ENCODE results near the gene SMC4. TPM values are rescaled to one million over a fixed set of nuclear protein-coding genes. Genes with fewer than 3 reads are reported as not detected.

SMC4 gene
- total RNA-seq, 2 donors from 2014 or later = 12.5 to 35.6 TPM

DNA sequence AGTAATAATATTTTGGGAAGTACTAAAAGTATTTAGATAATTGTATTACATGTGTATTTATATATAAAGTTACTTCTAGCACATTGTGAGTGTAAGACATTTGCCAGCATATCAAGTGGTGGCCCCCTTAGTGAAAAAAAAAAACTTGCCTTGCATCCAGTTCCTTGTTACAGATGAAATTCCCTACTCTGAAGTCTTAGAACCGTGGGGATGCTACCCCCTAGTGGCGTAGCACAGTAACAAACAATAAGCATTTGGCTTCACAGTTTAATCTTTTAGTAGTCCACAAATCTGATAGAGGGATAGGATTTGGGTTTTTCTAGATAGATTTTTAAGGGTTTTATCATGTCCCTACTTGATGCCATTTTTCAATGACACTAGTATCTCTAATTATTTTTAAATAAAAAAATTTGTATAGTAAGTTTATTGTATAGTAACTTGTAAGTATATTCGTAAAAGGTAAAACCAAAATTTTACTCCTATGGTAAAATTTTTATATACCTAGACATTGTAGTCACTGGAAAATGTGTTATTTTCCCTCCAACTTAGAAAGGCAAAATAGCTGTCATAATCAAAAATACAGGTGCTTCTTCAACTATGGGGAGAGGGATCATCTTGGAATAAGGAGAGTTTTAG lies 14.3 kb downstream of the SMC4 start:
- WGBS, 2 donors = 33 to 35% methylated on average over 3 of the region's 3 CpGs
- Histone ChIP-seq H3K27ac (no peak overlapping the region), H3K27me3 (no peaks in the 10 kb centered on the region), H3K4me1 (no peaks in the 10 kb centered on the region), H3K4me3 (no peak overlapping the region), H3K36me3 (replicated peaks in 1 of 2; ENCODE audit: insufficient read depth in 1 of 2, low read depth in 2 of 2) (peaks cover 0 to 4% of the 10 kb centered on the region in 2 donors), H3K9me3 (no peaks in the 10 kb centered on the region)
- peak; percentile 61 to 71 (median 64) for DNase-seq
- TF ChIP-seq, protein P1, sequence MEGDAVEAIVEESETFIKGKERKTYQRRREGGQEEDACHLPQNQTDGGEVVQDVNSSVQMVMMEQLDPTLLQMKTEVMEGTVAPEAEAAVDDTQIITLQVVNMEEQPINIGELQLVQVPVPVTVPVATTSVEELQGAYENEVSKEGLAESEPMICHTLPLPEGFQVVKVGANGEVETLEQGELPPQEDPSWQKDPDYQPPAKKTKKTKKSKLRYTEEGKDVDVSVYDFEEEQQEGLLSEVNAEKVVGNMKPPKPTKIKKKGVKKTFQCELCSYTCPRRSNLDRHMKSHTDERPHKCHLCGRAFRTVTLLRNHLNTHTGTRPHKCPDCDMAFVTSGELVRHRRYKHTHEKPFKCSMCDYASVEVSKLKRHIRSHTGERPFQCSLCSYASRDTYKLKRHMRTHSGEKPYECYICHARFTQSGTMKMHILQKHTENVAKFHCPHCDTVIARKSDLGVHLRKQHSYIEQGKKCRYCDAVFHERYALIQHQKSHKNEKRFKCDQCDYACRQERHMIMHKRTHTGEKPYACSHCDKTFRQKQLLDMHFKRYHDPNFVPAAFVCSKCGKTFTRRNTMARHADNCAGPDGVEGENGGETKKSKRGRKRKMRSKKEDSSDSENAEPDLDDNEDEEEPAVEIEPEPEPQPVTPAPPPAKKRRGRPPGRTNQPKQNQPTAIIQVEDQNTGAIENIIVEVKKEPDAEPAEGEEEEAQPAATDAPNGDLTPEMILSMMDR (IDR thresholded peaks at IDR 0.05) = peak; percentile 71 to 93 (median 83)
- TF ChIP-seq POLR2A (IDR thresholded peaks at IDR 0.05) = no peak
- peak; percentile 82 for ATAC-seq
- intact Hi-C loops (cut with DNase I) = loop anchor here (10.0 kb wide), 2 partner anchors 249 to 379 kb away; no protein-coding TSS in a partner anchor

DNA sequence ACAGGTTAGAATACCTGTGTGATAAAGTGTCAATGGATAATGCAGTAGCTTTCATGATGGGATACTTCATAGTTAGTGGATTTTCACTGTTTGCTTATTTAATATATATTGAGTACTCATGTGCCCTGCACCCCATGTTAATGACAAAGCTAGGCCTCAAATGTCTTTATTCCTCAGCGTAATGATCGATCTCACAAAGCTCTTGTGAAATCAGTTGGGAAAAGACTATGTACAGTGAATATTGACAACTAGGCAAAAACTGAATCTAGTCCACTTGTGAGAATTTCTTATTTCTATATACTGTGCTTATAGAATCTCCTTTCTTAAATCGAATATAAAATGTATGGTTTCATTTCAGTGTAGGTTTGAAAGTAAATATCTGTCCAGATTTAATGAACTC lies 17.9 kb downstream of the SMC4 start:
- Histone ChIP-seq H3K4me3 (no peak overlapping the region), H3K27me3 (no peaks in the 10 kb centered on the region), H3K27ac (no peak overlapping the region), H3K36me3 (replicated peaks in 1 of 2; ENCODE audit: insufficient read depth in 1 of 2, low read depth in 2 of 2) (peaks cover 0 to 4% of the 10 kb centered on the region in 2 donors), H3K4me1 (no peaks in the 10 kb centered on the region), H3K9me3 (no peaks in the 10 kb centered on the region)
- intact Hi-C loops (cut with DNase I) = loop anchor here (10.0 kb wide), 2 partner anchors 253 to 383 kb away; no protein-coding TSS in a partner anchor
- WGBS, 2 donors = 55 to 76% methylated on average over 3 of the region's 3 CpGs
- ATAC-seq (no peak), DNase-seq (no peak)
- TF ChIP-seq, protein P1 (IDR thresholded peaks at IDR 0.05) = no peak
- no peak for TF ChIP-seq POLR2A (IDR thresholded peaks at IDR 0.05)

DNA sequence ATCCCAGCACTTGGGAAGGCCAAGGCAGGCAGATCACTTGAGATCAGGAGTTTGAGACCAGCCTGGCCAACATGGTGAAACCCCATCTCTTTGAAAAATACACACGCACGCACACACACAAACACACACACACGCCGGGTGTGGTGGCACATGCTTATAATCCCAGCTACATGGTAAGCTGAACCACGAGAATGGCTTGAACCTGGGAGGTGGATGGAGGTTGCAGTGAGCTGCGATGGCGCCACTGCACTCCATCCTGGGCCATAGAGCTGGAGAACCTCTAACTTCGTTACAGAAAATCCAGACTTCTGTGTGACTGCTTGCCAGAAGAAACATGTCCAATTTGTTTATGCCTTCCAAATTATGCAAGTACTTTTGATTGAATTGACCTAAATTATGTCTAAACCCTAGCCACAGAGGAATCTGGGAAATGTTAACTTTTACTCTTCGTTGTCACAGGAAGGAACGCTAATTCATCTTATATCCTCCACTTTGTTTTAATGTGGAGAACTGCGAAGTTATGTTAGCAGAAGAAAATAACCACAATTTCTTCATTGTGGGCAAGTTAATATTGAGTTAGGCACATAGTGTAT lies 28.5 kb downstream of the SMC4 start:
- ATAC-seq = no peak
- TF ChIP-seq POLR2A (IDR thresholded peaks at IDR 0.05) = no peak
- TF ChIP-seq, protein P1 (IDR thresholded peaks at IDR 0.05) = no peak
- Histone ChIP-seq H3K36me3 (replicated peaks in 1 of 2; ENCODE audit: insufficient read depth in 1 of 2, low read depth in 2 of 2) (peaks cover 3 to 16% of the 10 kb centered on the region in 2 donors), H3K4me3 (no peak overlapping the region), H3K4me1 (no peaks in the 10 kb centered on the region), H3K9me3 (no peaks in the 10 kb centered on the region), H3K27ac (no peak overlapping the region), H3K27me3 (no peaks in the 10 kb centered on the region)
- intact Hi-C loops (cut with DNase I) = no loop called here
- 92 to 95% methylated on average over 11 of the region's 11 CpGs for WGBS, 2 donors
- DNase-seq = no peak

DNA sequence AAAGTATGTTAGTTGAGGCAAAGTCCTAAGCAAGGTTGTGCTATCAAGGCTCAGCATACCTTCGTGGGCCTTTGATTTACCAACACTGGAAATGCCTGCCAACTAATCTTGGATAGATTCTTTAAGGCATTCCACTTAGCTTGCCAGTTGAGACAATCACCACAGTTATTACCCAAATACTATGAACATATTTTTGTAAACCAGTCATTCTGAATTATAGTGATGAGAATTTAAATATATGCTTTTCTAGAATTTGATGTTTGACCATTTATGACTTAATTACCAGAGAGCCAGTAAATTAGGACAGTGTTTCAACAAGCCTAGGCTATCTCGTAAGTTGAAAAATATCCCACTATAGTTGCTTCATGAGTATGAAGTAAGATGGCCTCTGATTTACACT lies 34.6 kb downstream of the SMC4 start:
- Histone ChIP-seq H3K4me3 (no peak overlapping the region), H3K4me1 (no peaks in the 10 kb centered on the region), H3K27ac (no peak overlapping the region), H3K36me3 (replicated peaks in 1 of 2; ENCODE audit: insufficient read depth in 1 of 2, low read depth in 2 of 2) (peaks cover 3 to 13% of the 10 kb centered on the region in 2 donors), H3K27me3 (no peaks in the 10 kb centered on the region), H3K9me3 (no peaks in the 10 kb centered on the region)
- intact Hi-C loops (cut with DNase I) = no loop called here
- ATAC-seq (no peak), DNase-seq (no peak)
- no peak for TF ChIP-seq POLR2A (IDR thresholded peaks at IDR 0.05)
- TF ChIP-seq, protein P1 (IDR thresholded peaks at IDR 0.05) = no peak
- 54 to 64% methylated on average over 2 of the region's 2 CpGs for WGBS, 2 donors

Measured in body of pancreas (tissue), 4 donors.